Endodermal cell (in vitro differentiated cells): Measurements from ENCODE around the gene TLR9. TPM values are rescaled to one million over a fixed set of nuclear protein-coding genes. Genes with fewer than 3 reads are reported as not detected.

Source experiments
- DNase-seq: peaks from one replicate; pipeline ENCODE4 v3.0.0-alpha.2; 2017
- H3K27ac ChIP-seq: 2 replicates; pipeline ENCODE4 v1.5.1; 2013; ENCODE audit warnings: mild to moderate bottlenecking, low read depth, low read length, moderate library complexity
- H3K27me3 ChIP-seq: 2 replicates; pipeline ENCODE4 v1.6.1; 2013; ENCODE audit warnings: mild to moderate bottlenecking, low read length, moderate library complexity; ENCODE audit not compliant: insufficient read depth, control insufficient read depth, poor library complexity, severe bottlenecking
- H3K36me3 ChIP-seq: 2 replicates; pipeline ENCODE4 v1.7.0; 2013; ENCODE audit warnings: mild to moderate bottlenecking, low read length, moderate library complexity; ENCODE audit not compliant: control insufficient read depth, insufficient read depth
- H3K4me1 ChIP-seq: one replicate; pipeline ENCODE4 v1.7.0; 2013; ENCODE audit warnings: low read length; ENCODE audit not compliant: control insufficient read depth, insufficient read depth
- H3K4me3 ChIP-seq: 2 replicates; pipeline ENCODE4 v1.5.1; 2013; ENCODE audit warnings: mild to moderate bottlenecking, low read length, moderate library complexity
- H3K9ac ChIP-seq: 2 replicates; pipeline ENCODE4 v1.6.1; 2013; ENCODE audit warnings: mild to moderate bottlenecking, low read length, moderate library complexity; ENCODE audit not compliant: poor library complexity, severe bottlenecking; ENCODE audit errors: extremely low read depth
- H3K9me3 ChIP-seq: 2 replicates; pipeline ENCODE4 v1.6.1; 2013; ENCODE audit warnings: mild to moderate bottlenecking, low read length, moderate library complexity; ENCODE audit not compliant: control insufficient read depth
- H3K27ac Mint-ChIP-seq: 2 replicates; pipeline ENCODE4 v1.8.0; 2020; ENCODE audit warnings: mixed read lengths
- H3K27me3 Mint-ChIP-seq: 2 replicates; pipeline ENCODE4 v1.8.0; 2021; ENCODE audit warnings: mild to moderate bottlenecking, mixed read lengths; ENCODE audit not compliant: insufficient read depth
- H3K36me3 Mint-ChIP-seq: 2 replicates; pipeline ENCODE4 v1.8.0; 2020; ENCODE audit warnings: low read depth, mixed read lengths
- H3K4me1 Mint-ChIP-seq: 2 replicates; pipeline ENCODE4 v1.8.0; 2020; ENCODE audit warnings: mixed read lengths
- H3K4me3 Mint-ChIP-seq: 2 replicates; pipeline ENCODE4 v1.8.0; 2020; ENCODE audit warnings: mild to moderate bottlenecking, moderate library complexity, mixed read lengths
- H3K9me3 Mint-ChIP-seq: 2 replicates; pipeline ENCODE4 v1.8.0; 2020; ENCODE audit warnings: mild to moderate bottlenecking, mixed read lengths
- CTCF ChIP-seq: fragments of 200-600 bp; sonication (generic); conservative IDR thresholded peaks from 2 replicates; pipeline ENCODE4 v1.5.0; 2021; ENCODE audit warnings: antibody characterized with exemption, mild to moderate bottlenecking
- WGBS, 2 experiments: methylation state at CpG; one replicate each; pipeline versions ENCODE4 v1.1.5 to v1.1.7; 2013; ENCODE audit warnings: missing lambda C conversion rate in 2 of 2, mixed read lengths in 1 of 2; ENCODE audit not compliant: insufficient coverage in 1 of 2, insufficient read length in 1 of 2; 5-methylcytosine and 5-hydroxymethylcytosine counted together
- total RNA-seq, 2 donors: library from RNA; stranded (reverse); fragmentation: NEBNext Ultra II Directional in 1 of 2; extraction: Animal tissue kit (Norgen Biotek cat#: 25700) in 1 of 2; gene quantifications; 2 replicates in 1 of 2; 3 replicates in 1 of 2; pipeline ENCODE4 v1.2.1, GENCODE V29; 2021

Gene TLR9
- total RNA-seq, 2 donors from 2014 or later: 0.11 TPM; not detected in 1

DNA sequence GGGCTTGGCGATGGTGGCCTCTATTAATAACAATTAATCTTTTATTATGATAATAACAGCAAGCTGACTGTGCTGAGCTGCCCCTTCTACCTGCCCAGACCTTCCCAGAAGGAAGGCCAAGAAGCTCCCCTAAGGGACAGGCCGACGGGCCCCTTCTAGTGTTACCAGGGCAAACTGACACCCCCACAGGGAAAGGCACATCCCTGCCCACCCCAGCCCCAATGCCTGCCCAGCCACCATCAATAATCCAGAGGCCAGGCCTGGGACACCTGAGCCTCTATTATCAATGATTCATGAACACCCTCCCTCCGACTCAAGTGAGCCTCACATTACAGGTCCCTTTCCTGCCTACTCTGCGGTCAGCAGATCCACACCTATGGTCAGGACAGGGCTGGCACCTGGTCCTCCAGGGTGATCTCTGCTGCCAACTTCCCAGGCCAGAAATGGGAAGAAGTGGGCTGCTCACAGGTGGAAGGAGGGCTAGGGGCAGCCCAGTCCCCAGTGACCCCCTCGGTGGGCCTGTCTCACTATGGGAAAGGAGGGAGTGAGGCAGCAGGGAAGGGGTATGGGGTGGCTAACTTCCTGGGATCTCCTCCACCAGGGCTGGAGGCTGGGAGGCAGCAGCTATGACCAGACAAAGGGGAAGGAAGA is 11.7 kb upstream of the TLR9 start:
- peaks cover 24% of the 10 kb centered on the region for H3K4me1 Mint-ChIP-seq
- TF ChIP-seq CTCF: no peak
- Histone ChIP-seq H3K36me3 (no peaks in the 10 kb centered on the region), H3K27me3 (no peaks in the 10 kb centered on the region), H3K9me3 (no peaks in the 10 kb centered on the region), H3K27ac (no peak overlapping the region), H3K4me3 (peak overlapping the region; percentile 97), H3K4me1 (peaks cover 4% of the 10 kb centered on the region), H3K9ac (no peak overlapping the region)
- no peaks in the 10 kb centered on the region for H3K9me3 Mint-ChIP-seq
- peak overlapping the region; percentile 39 for H3K27ac Mint-ChIP-seq
- H3K36me3 Mint-ChIP-seq: peaks cover 6% of the 10 kb centered on the region
- peak; percentile 53 for DNase-seq
- H3K4me3 Mint-ChIP-seq: no peak overlapping the region
- no peaks in the 10 kb centered on the region for H3K27me3 Mint-ChIP-seq
- 85 to 91% methylated on average over 3 to 5 of the region's 6 CpGs for WGBS, 2 experiments

- Histone ChIP-seq H3K9ac (no peak overlapping the region), H3K36me3 (peaks cover 4% of the 10 kb centered on the region), H3K9me3 (no peaks in the 10 kb centered on the region), H3K27ac (no peak overlapping the region), H3K4me3 (no peak overlapping the region), H3K27me3 (no peaks in the 10 kb centered on the region), H3K4me1 (peaks cover 4% of the 10 kb centered on the region)
- no peak for DNase-seq
- Mint-ChIP-seq H3K4me3 (no peak overlapping the region), H3K36me3 (peaks cover 9% of the 10 kb centered on the region), H3K27ac (peak overlapping the region; percentile 61), H3K9me3 (no peaks in the 10 kb centered on the region), H3K4me1 (peaks cover 24% of the 10 kb centered on the region), H3K27me3 (no peaks in the 10 kb centered on the region)
- 87 to 90% methylated on average over 2 to 5 of the region's 5 CpGs for WGBS, 2 experiments
- peak; percentile 48 for TF ChIP-seq CTCF
Observed at GRCh38 chr3:52236424-52236886, 11.0 kb upstream of the TLR9 start.

GRCh38 chr3:52234516-52235447 is 9.3 kb upstream of the TLR9 start:
- Mint-ChIP-seq H3K4me3 (no peak overlapping the region), H3K4me1 (peaks cover 14% of the 10 kb centered on the region)

More at GRCh38 chr3:52234516-52235447, 9.3 kb upstream of the TLR9 start:
- peaks cover 18% of the 10 kb centered on the region for H3K36me3 ChIP-seq
- Mint-ChIP-seq H3K36me3 (peaks cover 20% of the 10 kb centered on the region), H3K27ac (no peak overlapping the region), H3K27me3 (no peaks in the 10 kb centered on the region), H3K9me3 (no peaks in the 10 kb centered on the region)
- no peak for DNase-seq
- TF ChIP-seq CTCF: peak; percentile 42
- H3K27me3 ChIP-seq: no peaks in the 10 kb centered on the region
- H3K4me3 ChIP-seq: no peak overlapping the region
- no peak overlapping the region for H3K27ac ChIP-seq
- peaks cover 4% of the 10 kb centered on the region for H3K4me1 ChIP-seq
- H3K9me3 ChIP-seq: no peaks in the 10 kb centered on the region
- WGBS, 2 experiments: 84 to 89% methylated on average over 4 to 15 of the region's 15 CpGs
- H3K9ac ChIP-seq: no peak overlapping the region
